DND-41 (cell line): ENCODE results near the gene ATP1A2.

Experiments used
- CTCF ChIP-seq: IDR thresholded peaks from 2 replicates; pipeline ENCODE4 v1.5.1; 2012; ENCODE audit warnings: borderline replicate concordance, low read length, moderate library complexity, mild to moderate bottlenecking; ENCODE audit not compliant: poor library complexity, severe bottlenecking; ENCODE audit errors: extremely low read depth
- EZH2 ChIP-seq: IDR thresholded peaks from 3 replicates; pipeline ENCODE4 v1.6.1; 2012; ENCODE audit warnings: borderline replicate concordance, low read depth, mild to moderate bottlenecking, moderate library complexity, low read length, inconsistent platforms; ENCODE audit not compliant: severe bottlenecking

- no peak for TF ChIP-seq CTCF
- TF ChIP-seq EZH2 = no peak
Measured at GRCh38 chr1:160177231-160177630, 61.7 kb downstream of the ATP1A2 start.
